Pons (tissue), 1 donor: ENCODE measurements around the gene CRYM.
"Not testable (repeated sequence)": the region's sequence is repeated elsewhere in the genome, so short reads cannot be mapped to it uniquely, and the experiment has no call there.

Experiments used
- DNase-seq: peaks from one replicate; pipeline ENCODE4 v3.0.0-alpha.2; 2016; ENCODE audit warnings: low spot score

CRYM gene

DNA sequence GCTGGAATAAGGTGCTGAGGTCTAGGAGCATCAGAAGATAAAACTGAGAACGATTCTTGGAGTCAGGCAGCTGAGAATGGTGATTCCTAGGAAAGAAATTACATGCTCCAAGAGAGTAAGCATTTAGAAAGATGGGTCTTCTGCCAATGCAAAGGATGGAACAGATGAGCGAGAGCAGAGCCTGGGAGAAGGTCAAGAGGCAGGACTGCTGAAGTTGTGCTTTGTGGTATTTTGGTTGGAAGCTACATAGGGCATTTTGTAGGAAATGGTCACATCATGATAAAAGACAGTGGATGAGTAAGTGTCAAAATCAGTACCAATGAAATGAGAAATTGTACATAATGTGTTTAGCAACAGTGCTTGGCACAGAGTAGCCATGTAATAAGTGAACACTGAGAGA, 1.4 kb upstream of the CRYM start:
- DNase-seq, result no peak

DNA sequence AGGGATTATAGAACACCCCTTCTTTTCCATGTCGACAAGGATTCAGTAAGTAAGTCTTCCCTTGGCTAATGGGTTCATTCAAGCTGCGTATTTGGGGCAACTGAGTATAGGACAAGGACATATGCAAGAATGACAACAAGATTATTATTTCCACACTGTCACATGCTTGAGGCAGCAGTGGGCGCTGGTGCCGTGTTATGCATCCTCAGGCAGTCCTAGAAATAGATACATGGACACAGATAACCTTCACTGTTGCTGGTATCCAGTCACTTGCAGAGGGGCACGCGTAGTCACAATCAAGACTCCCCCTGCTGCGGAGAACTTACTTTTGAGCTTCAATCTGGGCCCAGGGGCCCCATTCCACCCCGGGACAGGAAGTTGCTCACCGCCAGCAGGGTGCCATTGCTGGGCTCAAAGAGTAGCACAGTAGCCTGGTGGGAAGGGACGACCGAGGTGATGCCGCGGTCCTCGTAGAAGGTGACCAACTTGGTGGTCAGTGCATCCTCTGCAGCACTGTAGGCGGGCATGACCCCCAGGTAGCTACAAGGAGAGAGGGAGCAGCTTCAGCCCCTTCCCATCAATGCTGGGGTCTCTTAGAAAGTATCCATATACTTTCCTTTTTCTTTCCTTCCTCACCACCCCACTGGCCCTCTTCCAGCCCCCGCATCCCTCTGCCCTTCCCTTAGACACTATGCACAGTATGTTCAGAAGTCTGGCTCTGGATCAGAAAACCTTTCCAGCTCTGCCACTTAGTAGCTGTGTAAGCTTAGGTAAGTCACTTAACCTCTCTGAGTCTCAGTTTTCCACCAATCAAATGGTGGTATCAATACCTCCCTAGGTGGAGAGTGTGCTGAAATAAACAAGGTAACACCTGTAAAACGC, 804 bp downstream of the CRYM start:
- no peak for DNase-seq

DNA sequence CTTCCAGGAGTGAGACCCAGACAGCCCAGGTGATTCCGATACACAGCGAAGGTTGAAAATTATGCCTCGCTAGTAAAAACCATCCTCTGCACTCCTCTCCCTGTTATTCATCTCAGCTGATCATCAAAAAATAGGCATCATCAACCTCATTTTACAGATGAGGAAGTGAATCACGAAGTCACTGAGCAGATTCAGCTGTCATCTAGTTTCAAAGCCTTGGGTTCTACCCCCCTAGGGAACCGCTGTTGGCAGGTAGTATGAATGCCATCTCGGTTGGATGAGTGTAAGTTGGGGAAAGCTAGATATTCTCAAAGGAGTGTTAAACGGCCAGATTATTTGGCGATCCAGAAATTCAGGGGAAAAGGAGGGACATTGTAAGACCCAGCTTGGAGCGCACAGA, 2.0 kb downstream of the CRYM start:
- no peak for DNase-seq

DNA sequence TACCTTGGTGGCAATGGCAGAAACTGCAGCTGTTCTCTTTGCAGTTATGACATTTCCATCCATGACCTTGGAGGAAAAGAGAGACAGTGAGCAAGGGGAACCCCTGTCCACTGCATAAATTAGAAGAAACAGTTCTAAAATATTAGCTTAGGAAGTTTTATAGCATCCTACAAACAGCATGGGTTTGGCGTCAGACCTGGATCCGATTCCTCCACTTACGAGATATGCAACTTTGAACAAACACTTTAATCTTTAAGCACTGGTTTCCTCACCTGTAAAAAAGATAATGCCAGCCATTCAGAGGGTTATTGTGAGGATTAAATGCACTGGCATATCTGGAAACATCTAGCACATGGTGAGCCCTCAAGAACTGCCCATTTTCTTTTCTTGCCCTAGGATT, 2.6 kb downstream of the CRYM start:
- DNase-seq, result no peak

DNA sequence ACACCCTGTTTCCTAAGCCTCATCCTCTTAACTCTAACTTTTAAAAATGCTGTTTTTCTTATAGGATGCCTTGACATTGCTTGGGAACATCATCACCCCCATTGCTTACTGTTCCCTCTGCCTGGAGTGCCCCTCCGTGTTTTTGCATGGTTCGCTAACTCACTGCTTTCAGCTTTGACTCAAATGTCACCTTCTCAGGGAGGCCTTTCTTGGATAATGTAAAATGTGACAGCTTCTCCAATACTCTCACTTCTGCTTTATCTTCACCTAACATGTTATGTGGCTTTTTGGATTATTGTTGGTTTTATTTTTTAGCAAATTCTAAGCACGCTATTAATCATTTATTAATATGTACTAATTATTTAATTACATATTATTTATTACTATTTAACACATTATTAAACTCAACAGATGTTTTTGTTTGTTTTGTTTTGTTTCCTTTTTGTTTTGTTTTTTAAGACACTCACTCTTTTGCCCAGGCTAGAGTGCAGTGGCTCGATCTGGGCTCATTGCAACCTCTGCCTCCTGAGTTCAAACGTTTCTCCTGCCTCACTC, 3.8 kb downstream of the CRYM start:
- no peak for DNase-seq

DNA sequence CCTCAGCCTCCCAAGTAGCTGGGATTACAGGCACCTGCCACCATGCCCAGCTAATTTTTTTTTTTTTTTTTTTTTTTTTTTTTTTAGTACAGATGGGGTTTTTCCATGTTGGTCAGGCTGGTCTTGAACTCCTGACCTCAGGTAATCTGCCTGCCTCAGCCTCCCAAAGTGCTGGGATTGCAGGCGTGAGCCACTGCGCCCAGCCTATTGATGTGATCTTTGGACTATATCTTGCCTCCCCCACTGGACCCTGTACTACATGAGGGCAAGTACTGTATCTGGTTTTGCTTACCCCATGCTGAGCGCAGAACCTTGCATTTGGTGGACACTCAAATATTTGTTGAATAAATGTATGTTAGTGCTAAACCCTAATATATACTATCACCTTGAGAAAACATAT, 5.3 kb downstream of the CRYM start:
- DNase-seq, result not testable (repeated sequence)

DNA sequence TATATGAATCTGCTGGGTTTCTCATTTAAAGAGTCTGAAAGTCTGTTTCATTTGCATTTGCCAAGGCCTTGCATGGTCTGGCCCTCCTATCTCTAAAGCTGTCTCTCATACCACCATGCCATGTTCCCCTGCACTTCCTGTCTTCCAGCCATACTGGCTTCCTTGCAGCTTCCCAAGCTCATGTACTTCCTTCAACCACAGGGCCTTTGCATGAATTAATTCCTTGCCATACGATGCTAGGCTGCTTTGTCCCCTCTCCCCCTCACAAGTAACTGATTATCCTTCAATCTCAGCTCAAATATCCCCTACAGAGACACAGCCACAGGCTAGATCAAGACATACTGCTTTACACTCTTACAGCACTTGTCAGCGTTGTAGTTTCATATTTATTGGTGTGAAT, 5.8 kb downstream of the CRYM start:
- DNase-seq, result no peak

DNA sequence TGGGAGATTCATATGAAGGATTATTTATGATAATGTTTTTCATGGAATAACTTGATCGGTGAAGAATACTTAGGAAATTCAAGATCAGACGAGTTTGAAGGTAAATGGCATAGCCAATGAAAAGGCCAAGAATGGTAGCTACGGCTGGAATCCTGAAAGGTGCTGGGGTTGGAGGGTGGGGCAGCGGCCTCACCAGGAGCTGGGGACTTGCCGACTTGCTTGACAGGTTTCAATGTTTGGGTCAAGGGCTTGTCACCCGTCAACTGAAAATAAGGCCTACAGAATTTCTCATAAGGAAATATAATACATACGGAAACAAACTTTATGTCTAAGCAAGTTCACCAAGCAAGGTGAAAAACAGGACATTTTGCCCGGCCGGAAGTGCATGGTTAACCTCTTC, 9.9 kb downstream of the CRYM start:
- no peak for DNase-seq

DNA sequence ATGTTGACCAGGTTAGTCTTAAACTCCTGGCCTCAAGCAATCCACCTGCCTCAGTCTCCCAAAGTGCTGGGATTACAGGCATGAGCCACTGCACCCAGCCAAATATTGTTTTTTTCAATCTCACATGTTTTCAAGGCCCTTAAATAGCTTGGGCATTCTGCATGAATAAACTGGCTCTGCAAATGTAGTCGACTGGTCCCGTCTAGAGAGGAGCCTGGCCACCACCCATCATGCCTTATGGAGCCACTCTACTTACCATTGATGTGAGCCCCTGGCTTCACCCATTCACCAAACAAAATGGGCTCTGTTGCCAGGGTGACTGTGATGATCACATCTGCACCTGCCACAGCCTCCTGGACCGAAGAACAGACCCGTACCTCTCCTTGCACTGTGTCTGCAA, 10.8 kb downstream of the CRYM start:
- no peak for DNase-seq

DNA sequence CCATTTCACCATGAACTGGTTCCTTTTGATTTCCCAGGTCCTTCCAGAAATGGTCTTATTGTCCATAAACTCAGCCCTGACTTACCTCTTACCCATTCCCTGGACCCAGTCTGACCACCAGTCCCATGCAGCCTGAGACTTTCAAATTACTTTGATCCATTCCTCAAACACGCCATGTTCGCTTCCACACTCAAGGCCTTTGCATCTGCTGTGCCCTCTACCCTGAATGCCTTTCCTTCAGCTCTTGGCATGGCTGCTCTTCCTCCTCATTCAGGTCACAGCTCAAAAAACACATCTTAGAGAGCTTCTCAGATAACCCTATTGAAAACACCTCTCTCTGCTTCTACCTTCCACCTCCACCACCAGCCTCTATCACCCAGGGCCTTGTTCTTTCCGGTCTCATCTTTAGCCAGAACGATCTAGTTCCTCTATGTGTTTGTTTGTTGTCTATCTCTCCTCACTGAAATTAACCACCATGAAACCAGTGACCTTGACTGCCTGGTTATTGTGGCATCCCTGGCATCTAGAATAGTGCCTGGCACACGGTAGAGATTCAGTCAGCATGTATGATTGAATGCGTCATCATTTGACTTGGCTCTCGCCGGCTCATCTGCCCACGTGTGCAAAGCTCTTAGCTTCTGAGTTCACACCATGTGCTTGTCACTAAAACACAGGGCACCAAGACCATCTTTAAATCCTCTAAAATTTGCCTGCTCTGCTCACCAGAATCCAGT, 12.8 kb downstream of the CRYM start:
- DNase-seq, result no peak

DNA sequence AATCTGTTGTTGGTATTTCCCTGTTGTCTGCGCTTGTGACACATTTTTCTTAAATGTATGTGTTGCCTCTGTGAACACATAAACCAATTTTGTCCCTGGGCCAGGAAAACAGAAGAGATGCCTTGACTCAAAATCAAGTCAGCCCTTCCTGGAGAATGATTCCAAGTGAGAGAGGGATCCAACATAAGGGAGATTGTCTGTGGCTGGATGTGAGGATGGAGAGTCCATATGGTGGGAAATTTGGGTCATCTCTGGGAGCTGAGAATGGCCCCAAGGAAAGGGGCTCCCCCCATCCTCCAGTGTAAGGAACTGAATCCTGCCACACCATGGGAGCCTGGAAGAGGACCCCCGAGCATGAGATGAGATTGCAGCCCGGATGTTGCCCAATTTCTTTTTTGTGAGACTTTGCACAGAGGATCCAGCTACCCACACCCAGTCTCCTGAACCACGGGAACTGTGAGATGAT, 13.5 kb downstream of the CRYM start:
- DNase-seq, result no peak

DNA sequence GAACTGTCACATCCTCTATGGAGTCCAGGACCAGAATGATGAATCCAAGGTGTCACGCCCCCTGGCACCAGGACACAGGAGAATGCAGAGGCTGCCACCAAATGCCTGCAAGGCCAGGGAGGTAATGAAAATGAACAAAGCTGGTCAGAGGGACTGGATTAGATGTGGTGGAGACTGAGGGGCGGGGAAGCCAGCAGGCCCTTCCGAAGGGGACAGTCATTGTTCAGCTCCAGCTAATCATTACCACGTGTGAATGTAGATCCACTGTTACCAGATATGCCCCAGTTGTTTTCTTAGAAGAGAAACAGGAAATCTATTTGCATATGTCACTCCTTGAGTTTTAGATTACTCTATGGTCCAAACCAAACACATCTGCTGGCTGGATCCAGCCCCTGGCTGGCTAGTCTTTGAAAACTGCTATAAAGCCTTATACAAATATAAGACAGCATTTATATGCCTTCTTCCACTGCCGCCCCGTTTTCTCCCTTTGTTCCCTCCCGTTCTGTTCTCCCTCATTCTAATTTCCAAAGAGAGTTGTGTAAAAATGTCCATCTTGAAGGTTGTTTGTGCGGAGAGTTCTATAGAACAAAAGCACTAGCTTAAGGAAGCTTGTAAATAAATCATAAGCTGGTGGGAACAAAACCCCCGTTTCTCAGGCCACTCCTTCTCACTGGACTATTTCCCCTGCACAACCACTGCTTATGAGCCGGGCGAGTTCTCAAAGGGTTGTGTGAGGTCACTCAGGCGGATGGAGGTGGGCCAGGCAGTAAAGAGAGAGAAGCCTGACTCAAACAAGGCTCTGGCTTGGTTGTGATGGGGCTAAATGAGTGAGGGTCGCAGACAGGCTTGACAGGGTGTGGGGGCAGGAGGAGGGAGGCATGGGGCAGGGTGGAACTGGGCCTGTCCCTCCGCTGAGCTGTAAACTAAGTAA, 14.2 kb downstream of the CRYM start:
- DNase-seq, result no peak

DNA sequence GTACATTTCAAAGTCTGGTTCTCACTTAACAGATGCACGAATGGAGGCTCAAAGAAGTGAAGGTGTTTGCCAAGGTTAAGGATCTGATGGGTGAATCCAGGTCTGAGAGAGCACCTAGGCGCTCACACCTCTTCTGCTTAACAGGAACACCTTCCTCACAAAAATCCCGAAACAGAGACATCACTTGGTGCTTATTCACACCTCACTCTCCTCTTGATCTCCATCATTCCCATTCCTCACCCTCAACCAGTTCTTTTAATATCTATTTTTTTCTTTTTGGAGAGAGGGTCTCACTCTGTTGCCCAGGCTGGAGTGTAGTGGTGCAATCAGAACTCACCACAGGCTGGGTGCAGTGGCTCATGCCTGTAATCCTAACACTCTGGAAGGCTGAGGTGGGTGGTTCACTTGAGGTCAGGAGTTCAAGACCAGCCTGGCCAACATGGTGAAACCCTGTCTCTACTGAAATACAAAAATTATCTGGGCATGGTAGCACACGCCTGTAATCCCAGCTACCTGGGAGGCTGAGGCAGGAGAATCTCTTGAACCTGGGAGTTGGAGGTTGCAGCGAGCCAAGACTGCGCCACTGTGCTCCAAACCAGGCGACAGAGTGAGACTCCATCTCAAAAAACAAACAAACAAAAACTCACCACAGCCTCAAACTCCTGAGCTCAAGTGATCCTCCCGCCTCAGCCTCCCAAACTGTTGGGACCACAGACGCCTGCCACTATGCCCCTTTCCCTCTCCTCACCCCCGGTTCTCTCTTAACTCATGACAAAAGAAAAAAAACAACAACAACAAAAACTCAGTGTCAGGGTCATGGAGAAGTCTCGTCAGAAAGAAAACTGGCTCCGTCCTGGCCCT, 15.1 kb downstream of the CRYM start:
- no peak for DNase-seq

DNA sequence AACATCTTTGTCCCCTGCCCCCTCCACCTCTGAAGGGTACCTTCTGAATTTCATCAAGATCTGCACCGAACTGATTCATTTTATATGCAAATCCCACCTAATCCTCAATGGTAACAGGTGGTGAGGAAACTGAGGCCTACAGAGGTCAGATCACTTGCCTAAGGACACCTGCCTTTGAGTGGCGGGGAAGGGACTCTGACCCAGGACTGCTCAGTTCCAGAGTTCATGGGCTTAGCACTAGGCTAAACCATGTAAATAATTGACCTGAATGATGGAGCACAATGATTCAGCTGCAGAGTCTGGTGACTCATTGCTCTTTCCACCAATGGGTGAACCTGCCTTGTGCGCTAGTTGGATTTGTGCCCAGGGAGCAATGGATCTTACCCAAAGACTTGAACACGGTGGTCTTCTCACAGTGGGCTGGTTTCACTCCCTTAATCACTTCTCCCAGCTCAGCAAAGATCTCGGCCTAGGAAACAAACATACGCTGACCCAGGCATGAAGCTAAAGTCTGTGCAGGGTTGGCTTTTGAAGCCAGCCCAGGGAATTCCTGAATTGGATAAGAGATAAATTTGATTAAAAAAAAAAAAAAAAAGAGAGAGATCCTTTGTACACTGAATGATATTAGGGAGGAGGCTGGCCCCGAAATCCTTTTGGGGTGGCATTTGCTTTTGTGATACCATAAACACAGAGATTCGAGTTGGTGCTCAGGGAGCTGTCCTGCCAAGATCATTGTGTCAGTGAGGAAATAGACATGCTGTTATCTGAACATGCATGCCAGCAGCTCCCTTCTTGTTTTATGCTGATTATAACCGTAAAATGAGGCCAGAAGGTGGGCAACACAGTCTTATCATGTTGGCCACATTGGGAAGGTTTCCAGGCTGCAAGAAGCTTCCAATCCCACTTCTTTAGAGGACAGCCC, 17.0 kb downstream of the CRYM start:
- DNase-seq, result no peak

DNA sequence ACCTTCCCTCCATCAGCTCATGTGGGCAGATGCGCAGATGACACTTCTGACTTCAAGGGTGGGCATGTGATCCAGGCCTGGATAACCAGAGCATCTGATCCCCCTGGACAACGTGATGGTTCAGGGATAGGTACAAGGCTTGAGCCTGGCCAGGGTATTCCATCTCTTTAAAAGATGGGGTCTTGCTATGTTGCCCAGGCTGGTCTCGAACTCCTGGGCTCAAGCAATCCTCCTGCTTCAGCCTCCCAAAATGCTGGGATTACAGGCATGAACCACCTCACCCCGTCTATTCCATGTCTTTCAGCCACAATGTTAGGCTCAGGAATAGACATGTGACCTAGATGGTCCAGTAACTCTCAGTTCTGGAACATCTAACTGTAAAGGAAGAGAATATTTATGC, 20.8 kb downstream of the CRYM start:
- no peak for DNase-seq

DNA sequence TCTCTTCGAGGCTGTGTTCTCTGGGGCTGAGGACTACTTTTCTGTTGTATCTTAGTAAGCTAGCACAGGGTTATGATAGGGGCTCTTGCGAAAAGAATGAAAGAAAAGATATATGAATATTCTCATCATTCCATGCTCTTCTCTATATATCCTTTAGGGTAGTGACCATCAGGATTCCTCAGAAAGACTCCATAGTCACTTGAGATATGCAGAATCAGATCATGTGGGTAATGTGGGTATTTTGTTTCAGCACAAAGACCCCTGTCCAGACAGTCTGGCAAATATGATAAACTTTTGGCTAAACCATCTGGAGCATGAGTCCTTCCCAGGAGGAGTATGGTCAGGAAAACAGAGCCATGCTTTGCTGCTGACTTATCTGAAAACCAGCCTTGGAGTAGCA, 21.5 kb downstream of the CRYM start:
- no peak for DNase-seq

DNA sequence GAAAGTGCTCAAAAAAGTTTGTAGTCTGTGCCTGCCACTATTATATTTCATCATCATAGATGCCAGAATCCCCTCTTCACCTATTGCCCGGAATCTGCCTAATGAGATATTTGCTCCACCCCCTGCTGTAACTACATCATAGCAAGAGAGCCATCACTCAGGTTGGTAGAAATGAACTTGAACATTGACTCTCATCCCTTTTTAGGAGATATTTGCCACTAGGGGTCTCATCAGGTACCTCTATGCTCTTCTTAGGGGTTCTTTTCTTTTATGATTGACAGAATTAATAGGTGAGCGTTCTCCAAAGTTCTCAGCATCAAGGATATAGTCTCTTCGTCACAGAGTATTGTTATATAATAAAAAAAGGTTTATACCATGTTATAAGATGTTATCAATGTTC, 24.6 kb downstream of the CRYM start:
- DNase-seq, result no peak

DNA sequence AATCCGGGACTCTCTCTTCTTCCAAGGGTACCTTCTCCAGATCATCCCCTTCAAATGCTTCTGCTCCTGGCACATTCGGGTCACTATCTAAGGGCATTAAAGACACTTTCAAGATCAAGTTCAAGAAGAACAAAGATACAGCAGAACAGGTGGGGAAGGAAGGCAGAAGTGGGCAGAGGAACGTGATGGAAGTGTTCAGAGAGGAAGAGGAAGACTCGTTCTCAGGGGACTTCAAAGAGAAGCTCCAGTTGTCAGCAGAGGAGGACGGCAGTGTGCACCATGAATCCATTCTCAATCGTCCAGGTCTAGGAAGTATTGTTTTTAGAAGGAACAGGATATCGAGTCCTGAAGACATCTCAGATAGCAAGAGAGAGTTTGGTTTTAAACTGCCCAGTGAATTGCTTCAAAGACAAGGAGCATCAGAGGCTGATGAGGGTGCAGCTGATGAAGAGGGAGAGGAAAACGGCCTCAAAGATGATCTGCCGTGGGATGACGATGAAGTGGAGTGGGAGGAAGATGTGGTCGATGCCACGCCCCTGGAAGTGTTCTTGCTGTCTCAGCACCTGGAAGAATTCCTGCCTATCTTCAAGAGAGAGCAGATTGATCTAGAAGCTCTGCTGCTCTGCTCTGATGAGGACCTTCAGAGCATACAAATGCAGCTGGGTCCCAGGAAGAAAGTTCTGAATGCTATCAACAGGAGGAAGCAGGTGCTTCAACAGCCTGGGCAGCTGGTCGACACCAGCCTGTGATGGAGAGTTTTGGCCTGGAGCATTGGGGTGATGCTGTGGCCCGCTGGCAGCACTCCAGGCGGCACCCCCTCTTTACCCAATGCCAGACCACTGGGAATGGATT, 27.8 kb downstream of the CRYM start:
- DNase-seq, result no peak

DNA sequence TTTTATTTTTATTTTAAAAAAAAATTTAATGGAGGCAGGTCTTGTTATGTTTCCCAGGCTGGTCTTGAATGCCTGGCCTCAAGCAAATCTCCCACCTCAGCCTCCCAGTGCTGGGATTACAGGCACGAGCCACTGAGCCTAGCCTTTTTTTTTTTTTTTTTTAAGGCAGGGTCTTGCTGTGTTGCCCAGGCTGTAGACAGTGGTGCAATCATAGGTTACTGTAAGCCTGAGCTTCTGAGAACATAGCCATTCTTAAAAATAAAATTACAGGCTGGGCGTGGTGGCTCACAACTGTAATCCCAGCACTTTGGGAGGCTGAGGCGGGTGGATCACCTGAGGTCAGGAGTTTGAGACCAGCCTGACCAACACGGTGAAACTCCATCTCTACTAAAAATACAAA, 29.9 kb downstream of the CRYM start:
- not testable (repeated sequence) for DNase-seq
